Glutamatergic neuron (in vitro differentiated cells): ENCODE results near the gene CARD9. TPM values are rescaled to one million over a fixed set of nuclear protein-coding genes. Genes with fewer than 3 reads are reported as not detected.

Experiments
- DNase-seq: peaks from one replicate; pipeline ENCODE4 v3.0.0; 2022
- H3K27ac Mint-ChIP-seq: one replicate; pipeline ENCODE4 v1.8.0; 2020; ENCODE audit warnings: mild to moderate bottlenecking, mixed read lengths, inconsistent platforms; ENCODE audit not compliant: unreplicated experiment
- H3K27me3 Mint-ChIP-seq: one replicate; pipeline ENCODE4 v1.8.0; 2020; ENCODE audit warnings: mild to moderate bottlenecking, moderate library complexity, mixed read lengths, inconsistent platforms; ENCODE audit not compliant: unreplicated experiment
- H3K36me3 Mint-ChIP-seq: one replicate; pipeline ENCODE4 v1.8.0; 2020; ENCODE audit warnings: mild to moderate bottlenecking, mixed read lengths, inconsistent platforms; ENCODE audit not compliant: unreplicated experiment
- H3K4me1 Mint-ChIP-seq: one replicate; pipeline ENCODE4 v1.8.0; 2020; ENCODE audit warnings: mild to moderate bottlenecking, low read depth, mixed read lengths, inconsistent platforms; ENCODE audit not compliant: unreplicated experiment
- H3K4me3 Mint-ChIP-seq: one replicate; pipeline ENCODE4 v1.8.0; 2020; ENCODE audit warnings: mild to moderate bottlenecking, mixed read lengths, inconsistent platforms; ENCODE audit not compliant: unreplicated experiment
- H3K9me3 Mint-ChIP-seq: one replicate; pipeline ENCODE4 v1.8.0; 2020; ENCODE audit warnings: mild to moderate bottlenecking, moderate library complexity, mixed read lengths, inconsistent platforms; ENCODE audit not compliant: unreplicated experiment
- total RNA-seq: library from RNA; stranded (reverse); fragmentation: NEBNext Ultra II Directional; extraction: Animal tissue kit (Norgen Biotek cat#: 25700); gene quantifications from one replicate; pipeline ENCODE4 v1.2.1, GENCODE V29; 2021; ENCODE audit not compliant: unreplicated experiment
- TF ChIP-seq, protein P1 (sequence below): fragments of 200-600 bp; sonication (generic); IDR thresholded peaks from one replicate; pipeline ENCODE4 v1.5.0; 2021; ENCODE audit not compliant: partially characterized antibody, unreplicated experiment

The CARD9 gene
- total RNA-seq, 1 donor from 2014 or later, result 4.1 TPM

DNA sequence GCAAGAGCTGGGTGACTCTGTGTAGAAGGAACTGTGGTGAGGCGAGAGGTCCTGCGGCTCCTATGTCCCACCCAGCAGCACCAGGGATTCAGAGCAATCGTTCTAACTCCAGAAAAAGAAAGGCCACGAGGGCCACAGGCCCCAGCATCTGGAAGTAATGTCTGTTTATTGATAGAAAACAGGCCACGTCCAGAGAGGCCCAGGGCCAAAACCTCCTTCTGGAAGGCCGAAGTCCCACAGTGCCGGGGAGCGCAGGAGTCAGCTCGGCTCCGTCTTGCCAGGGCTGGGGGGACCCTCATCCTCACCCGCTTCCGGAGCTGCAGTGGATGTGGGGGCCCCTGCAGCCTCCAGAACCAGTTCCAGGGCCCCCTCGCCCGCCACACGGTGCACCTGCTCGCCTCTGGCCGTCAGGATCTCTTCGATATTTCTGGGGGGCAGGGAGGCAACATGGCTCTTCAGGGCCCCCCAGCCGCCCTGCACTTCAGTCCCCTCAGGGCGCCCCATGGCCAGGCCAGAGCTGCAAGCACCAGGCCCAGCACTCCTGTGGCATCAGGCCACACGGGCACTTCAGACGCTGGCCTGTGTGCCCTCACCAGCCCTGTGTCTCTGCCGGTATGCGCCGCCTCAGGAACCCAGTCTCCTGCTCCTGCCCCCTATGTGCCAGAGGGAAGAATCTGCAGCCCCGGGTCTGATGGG, 11.6 kb downstream of the CARD9 start:
- Mint-ChIP-seq H3K4me3 (no peak overlapping the region), H3K36me3 (no peaks in the 10 kb centered on the region), H3K4me1 (peaks cover 4% of the 10 kb centered on the region), H3K9me3 (peaks cover 10% of the 10 kb centered on the region), H3K27ac (no peak overlapping the region), H3K27me3 (peaks cover 11% of the 10 kb centered on the region)
- no peak for DNase-seq
- TF ChIP-seq, protein P1, sequence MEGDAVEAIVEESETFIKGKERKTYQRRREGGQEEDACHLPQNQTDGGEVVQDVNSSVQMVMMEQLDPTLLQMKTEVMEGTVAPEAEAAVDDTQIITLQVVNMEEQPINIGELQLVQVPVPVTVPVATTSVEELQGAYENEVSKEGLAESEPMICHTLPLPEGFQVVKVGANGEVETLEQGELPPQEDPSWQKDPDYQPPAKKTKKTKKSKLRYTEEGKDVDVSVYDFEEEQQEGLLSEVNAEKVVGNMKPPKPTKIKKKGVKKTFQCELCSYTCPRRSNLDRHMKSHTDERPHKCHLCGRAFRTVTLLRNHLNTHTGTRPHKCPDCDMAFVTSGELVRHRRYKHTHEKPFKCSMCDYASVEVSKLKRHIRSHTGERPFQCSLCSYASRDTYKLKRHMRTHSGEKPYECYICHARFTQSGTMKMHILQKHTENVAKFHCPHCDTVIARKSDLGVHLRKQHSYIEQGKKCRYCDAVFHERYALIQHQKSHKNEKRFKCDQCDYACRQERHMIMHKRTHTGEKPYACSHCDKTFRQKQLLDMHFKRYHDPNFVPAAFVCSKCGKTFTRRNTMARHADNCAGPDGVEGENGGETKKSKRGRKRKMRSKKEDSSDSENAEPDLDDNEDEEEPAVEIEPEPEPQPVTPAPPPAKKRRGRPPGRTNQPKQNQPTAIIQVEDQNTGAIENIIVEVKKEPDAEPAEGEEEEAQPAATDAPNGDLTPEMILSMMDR, result no peak

DNA sequence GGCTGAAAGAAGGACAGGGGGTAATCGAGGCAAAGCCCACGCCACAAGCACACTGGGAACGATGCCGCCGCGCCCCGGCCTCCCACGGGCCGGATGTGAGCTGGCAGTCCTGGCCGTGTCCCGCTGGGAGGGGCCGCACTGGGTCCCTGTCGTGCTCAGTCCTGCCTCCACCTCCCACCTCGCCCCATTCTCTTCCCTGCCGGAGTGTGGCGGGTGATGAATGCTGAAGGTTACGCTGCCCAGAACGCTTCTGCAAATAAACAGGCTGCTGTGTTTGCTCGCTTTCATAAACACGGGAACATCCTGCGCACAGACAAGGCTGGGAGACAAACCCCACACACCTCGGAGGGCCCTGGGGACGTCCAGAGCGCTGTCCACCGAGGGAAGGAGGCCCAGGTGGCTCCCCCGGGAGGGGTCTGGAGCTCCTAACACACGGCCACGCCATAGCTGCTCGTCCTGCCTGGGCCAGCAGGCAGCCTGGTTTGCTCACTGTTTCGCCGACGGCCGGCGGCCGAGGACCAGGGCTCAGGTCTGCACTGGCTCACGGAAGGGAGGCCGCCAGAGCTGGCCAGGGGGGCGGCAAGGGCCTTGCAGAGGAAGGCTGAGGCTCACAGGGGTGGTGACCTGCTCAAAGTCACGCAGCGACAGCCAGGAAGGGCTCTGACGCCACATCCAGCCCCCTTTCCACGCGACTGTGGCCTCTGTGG, 12.3 kb downstream of the CARD9 start:
- peaks cover 4% of the 10 kb centered on the region for H3K4me1 Mint-ChIP-seq
- H3K4me3 Mint-ChIP-seq, result no peak overlapping the region
- no peak for DNase-seq
- no peak overlapping the region for H3K27ac Mint-ChIP-seq
- TF ChIP-seq, protein P1, result no peak
- peaks cover 11% of the 10 kb centered on the region for H3K27me3 Mint-ChIP-seq
- peaks cover 10% of the 10 kb centered on the region for H3K9me3 Mint-ChIP-seq
- no peaks in the 10 kb centered on the region for H3K36me3 Mint-ChIP-seq

DNA sequence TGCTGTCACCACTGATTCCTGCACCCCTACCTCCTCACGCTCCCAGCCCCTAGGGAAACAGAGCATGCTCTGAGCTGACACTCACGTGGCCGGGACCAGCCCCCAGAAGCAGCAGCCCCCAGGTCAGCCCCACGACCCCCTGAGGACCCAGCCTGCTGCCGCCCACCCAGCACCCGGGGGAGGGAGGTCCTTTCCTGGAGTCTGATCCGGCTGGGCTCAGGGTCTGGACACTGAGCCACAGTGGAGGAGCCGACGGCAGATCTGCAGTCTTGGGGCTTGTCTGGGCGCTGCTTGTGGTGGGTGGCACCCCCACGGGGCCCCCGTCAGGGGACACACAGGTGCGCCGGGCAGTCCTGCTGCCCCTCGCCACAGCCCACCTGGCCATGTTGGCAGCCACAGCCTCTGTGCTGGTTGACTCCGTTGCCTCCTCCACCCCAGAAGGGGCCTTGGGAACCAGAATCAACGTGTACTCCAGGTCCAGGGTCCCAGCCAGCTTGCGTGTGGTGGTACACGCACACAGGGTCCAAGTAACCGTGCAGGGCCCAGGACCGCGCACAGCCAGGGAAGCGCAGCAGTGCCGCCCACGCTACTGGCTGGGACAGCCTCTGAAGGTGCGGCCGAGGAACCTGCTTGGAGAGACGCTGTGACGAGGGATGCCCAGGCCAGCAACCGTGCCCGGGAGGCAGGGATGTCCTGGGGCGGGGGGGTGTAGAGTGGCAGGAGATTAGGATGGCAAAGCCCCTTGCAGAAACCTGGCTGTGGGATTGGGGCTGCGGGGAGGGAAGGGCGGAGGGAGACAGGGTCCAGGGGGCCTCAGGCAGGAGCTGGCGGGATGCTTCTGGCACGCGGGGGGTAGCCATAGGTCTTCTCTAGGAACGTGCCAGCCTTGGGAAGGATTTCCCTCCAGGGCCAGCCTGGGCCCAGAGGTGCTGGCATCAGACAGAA, 13.4 kb downstream of the CARD9 start:
- DNase-seq, result no peak
- Mint-ChIP-seq H3K36me3 (no peaks in the 10 kb centered on the region), H3K4me1 (peaks cover 3% of the 10 kb centered on the region), H3K9me3 (peaks cover 10% of the 10 kb centered on the region), H3K27me3 (peaks cover 8% of the 10 kb centered on the region), H3K4me3 (no peak overlapping the region), H3K27ac (no peak overlapping the region)
- TF ChIP-seq, protein P1, result no peak

DNA sequence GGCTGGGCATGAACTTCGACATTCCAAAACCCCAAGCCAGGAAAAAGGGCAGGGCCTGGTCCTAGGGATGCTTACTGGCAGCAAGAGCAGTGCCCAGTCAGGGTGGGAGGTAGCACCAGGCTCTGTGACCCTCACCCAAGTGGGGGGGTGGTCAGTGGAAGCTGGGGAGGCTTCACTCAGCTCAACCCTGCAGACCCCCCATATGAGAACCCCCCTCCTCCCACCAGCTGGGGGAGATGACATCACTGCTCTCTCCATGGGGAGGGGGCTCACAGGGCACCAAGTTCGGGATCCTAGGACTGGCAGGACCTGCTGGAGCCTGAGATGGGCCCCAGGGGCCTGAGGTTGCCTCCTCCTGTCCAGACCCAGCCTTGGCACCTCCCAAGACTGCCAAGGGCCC, 14.6 kb downstream of the CARD9 start:
- H3K36me3 Mint-ChIP-seq, result no peaks in the 10 kb centered on the region
- DNase-seq, result no peak
- peaks cover 9% of the 10 kb centered on the region for H3K27me3 Mint-ChIP-seq

More for the DNA sequence above, 14.6 kb downstream of the CARD9 start:
- Mint-ChIP-seq H3K9me3 (peaks cover 11% of the 10 kb centered on the region), H3K4me3 (no peak overlapping the region), H3K4me1 (peaks cover 3% of the 10 kb centered on the region), H3K27ac (no peak overlapping the region)
- TF ChIP-seq, protein P1, result no peak
